Stimulated activated CD4-positive, alpha-beta T cell treated with anti-CD3 and anti-CD28 coated beads, TNF-alpha, amount 100 ng/mL, for 48 hours (primary cell): Measurements from ENCODE around the gene PLEKHA7.

Experiments
- DNase-seq, 3 donors: peaks; one replicate each; pipeline ENCODE4 v3.0.0-alpha.2; 2020; ENCODE audit warnings: low read depth in 3 of 3

PLEKHA7 gene

GRCh38 chr11:16738193-16738946 lies 275.8 kb downstream of the PLEKHA7 start, which contains the start of gene C11orf58:
Gene C11orf58, plus strand, starts transcription at chr11:16738647. Its CDS starts 132 bp downstream, at chr11:16738779.
- peak; percentile 80 to 90 (median 83) for DNase-seq

DNA sequence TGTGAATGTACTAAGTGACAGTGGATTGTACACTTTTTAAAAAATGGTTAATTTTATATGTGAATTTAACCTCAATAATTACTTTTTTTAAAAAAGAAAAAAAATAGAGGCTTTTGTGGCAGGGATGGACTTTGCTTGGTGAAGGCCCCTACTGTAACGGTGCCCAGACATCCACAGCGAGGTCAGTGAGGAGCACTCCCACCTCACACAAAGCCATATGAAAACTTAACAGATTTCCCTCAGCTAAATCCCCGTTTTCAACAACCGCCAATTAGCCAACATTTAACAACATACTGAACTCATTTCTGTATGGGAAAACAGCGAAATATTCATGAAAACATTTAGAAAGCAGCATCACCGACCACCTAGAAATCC lies 276.4 kb downstream of the PLEKHA7 start:
- peak in 1 of 3 donors; percentile 8 for DNase-seq
